Measurements from ENCODE around the gene MEX3B. TPM values are rescaled to one million over a fixed set of nuclear protein-coding genes. Genes with fewer than 3 reads are reported as not detected.
"Not testable (repeated sequence)": the region's sequence is repeated elsewhere in the genome, so short reads cannot be mapped to it uniquely, and the experiment has no call there.

The MEX3B gene
- total RNA-seq, 2 donors from 2014 or later: 0.73 to 47.6 TPM

DNA sequence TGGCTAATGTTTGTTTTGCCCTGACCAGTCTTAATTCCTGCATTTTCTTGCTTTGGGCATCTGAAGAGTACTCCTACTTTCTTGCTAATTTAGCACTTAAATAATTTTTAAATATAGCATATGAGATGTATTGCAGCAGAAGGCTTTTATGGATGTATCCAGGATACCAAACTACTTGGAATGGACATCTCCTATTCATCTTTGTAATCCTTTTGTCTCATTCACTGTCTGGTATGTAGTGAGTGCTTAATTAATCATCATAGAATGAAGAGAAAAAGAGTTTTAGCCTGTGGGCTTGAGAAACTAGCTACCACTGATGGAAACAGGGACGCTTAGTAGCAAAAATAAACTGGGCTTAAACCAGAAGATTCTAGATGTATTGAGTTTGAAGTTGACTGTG is 40.6 kb downstream of the MEX3B start:
- Histone ChIP-seq H3K4me3 (no peak overlapping the region), H3K27me3 (replicated peaks; ENCODE audit: insufficient read depth) (no peaks in the 10 kb centered on the region), H3K36me3 (no peaks in the 10 kb centered on the region), H3K4me1 (replicated peaks) (no peaks in the 10 kb centered on the region), H3K27ac (no peak overlapping the region), H3K9me3 (no peaks in the 10 kb centered on the region)
- no peak for TF ChIP-seq POLR2AphosphoS5 (IDR thresholded peaks at IDR 0.05)
- TF ChIP-seq POLR2A (IDR thresholded peaks at IDR 0.05): no peak
- TF ChIP-seq, protein P1, sequence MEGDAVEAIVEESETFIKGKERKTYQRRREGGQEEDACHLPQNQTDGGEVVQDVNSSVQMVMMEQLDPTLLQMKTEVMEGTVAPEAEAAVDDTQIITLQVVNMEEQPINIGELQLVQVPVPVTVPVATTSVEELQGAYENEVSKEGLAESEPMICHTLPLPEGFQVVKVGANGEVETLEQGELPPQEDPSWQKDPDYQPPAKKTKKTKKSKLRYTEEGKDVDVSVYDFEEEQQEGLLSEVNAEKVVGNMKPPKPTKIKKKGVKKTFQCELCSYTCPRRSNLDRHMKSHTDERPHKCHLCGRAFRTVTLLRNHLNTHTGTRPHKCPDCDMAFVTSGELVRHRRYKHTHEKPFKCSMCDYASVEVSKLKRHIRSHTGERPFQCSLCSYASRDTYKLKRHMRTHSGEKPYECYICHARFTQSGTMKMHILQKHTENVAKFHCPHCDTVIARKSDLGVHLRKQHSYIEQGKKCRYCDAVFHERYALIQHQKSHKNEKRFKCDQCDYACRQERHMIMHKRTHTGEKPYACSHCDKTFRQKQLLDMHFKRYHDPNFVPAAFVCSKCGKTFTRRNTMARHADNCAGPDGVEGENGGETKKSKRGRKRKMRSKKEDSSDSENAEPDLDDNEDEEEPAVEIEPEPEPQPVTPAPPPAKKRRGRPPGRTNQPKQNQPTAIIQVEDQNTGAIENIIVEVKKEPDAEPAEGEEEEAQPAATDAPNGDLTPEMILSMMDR (IDR thresholded peaks at IDR 0.05): no peak
- intact Hi-C loops (cut with DNase I): no loop called here
- WGBS: 85% methylated on average over 1 of the region's 1 CpG
- no peak for DNase-seq (ENCODE audit: low spot score)

DNA sequence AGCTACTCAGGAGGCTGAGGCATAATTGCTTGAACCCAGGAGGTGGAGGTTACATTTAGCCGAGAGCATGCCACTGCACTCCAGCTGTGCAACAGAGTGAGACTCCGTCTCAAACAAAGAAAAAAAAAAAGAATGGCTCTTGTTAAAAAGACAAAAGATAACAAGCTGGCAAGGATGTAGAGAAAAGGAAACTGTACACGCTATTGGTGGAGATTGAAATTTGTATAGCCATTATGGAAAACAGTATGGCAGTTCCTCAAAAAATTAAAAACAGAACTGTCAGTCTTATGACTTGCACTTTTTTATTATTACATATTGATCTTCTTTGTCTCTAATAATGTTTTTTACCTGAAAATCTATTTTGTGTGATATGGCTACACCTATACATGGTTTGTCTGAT is 41.9 kb downstream of the MEX3B start:
- Histone ChIP-seq H3K9me3 (no peaks in the 10 kb centered on the region), H3K4me3 (no peak overlapping the region), H3K27ac (no peak overlapping the region), H3K27me3 (replicated peaks; ENCODE audit: insufficient read depth) (no peaks in the 10 kb centered on the region), H3K36me3 (no peaks in the 10 kb centered on the region), H3K4me1 (replicated peaks) (no peaks in the 10 kb centered on the region)
- intact Hi-C loops (cut with DNase I): no loop called here
- DNase-seq (ENCODE audit: low spot score): no peak
- no peak for TF ChIP-seq POLR2A (IDR thresholded peaks at IDR 0.05)
- TF ChIP-seq POLR2AphosphoS5 (IDR thresholded peaks at IDR 0.05): no peak
- TF ChIP-seq, protein P1 (IDR thresholded peaks at IDR 0.05): no peak
- WGBS: 71% methylated on average over 3 of the region's 3 CpGs

DNA sequence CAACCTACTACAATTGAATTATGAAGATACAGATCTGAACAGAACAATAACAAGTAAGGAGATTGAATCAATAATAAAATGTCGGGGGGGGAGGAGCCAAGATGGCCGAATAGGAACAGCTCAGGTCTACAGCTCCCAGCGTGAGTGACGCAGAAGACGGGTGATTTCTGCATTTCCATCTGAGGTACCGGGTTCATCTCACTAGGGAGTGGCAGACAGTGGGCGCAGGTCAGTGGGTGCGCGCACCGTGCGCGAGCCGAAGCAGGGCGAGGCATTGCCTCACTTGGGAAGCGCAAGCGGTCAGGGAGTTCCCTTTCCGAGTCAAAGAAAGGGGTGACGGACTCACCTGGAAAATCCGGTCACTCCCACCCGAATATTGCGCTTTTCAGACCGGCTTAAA is 50.7 kb downstream of the MEX3B start:
- H3K27me3 ChIP-seq (replicated peaks; ENCODE audit: insufficient read depth); H3K9me3 ChIP-seq; H3K4me1 ChIP-seq (replicated peaks); H3K36me3 ChIP-seq; H3K27ac ChIP-seq; intact Hi-C loops (cut with DNase I); DNase-seq (ENCODE audit: low spot score); H3K4me3 ChIP-seq: not testable (repeated sequence)
- WGBS: 80% methylated on average over 22 of the region's 22 CpGs

DNA sequence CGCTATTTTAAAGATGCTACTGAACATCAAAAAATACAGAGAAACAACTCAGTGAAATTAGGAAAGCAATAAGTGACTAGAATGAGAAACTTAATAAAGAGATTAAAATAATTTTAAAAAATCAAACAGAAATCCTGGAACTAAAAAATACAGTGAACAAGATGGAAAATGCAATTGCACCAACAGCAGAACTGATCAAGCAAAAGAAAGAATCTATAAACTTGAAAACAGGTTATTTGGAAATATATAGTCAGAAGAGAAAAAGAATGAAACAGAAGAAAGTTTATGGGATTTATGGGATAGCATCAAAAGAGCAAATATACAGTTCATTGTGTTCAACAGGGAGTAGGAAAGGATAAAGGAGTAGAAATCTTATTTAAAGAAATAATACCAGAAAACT is 53.3 kb downstream of the MEX3B start:
- intact Hi-C loops (cut with DNase I): no loop called here

More for the DNA sequence above, 53.3 kb downstream of the MEX3B start:
- no peak for DNase-seq (ENCODE audit: low spot score)
- no peaks in the 10 kb centered on the region for H3K9me3 ChIP-seq
- WGBS: 100% methylated on average over 1 of the region's 1 CpG
- TF ChIP-seq POLR2AphosphoS5 (IDR thresholded peaks at IDR 0.05): no peak
- H3K4me3 ChIP-seq: no peak overlapping the region
- no peak overlapping the region for H3K27ac ChIP-seq
- no peaks in the 10 kb centered on the region for H3K27me3 ChIP-seq (replicated peaks; ENCODE audit: insufficient read depth)
- H3K36me3 ChIP-seq: no peaks in the 10 kb centered on the region
- no peaks in the 10 kb centered on the region for H3K4me1 ChIP-seq (replicated peaks)

Other genes with a start within 250 kb of the MEX3B start
- 10 to 100 TPM; 22.7 to 29.3 TPM for gene EFL1, start 216.7 kb upstream of the MEX3B start, total RNA-seq
- gene SAXO2, start 216.8 kb upstream of the MEX3B start, total RNA-seq: 1 to 10 TPM; 4.0 to 4.3 TPM

Data from prostate gland (tissue), 2 donors.